HEK293 (cell line): ENCODE results near the gene RAI14.
A peak's percentile ranks its signal among the peaks of the same experiment; 100 is the strongest.

ENCODE experiments used
- BCL6B ChIP-seq: fragments of 450-650 bp; formaldehyde crosslinking; IDR thresholded peaks from 2 replicates; pipeline ENCODE4 v1.5.1; 2017; ENCODE audit warnings: missing biosample characterization, missing genetic modification characterization
- EGR2 ChIP-seq: fragments of 450-650 bp; formaldehyde crosslinking; IDR thresholded peaks from 2 replicates; pipeline ENCODE4 v1.5.1; 2016; ENCODE audit warnings: low read depth, missing biosample characterization, missing genetic modification characterization
- IKZF3 ChIP-seq: fragments of 450-650 bp; IDR thresholded peaks from 2 replicates; pipeline ENCODE4 v1.5.0; 2018; ENCODE audit warnings: missing biosample characterization, mild to moderate bottlenecking, missing genetic modification characterization, moderate library complexity
- KLF16 ChIP-seq: fragments of 450-650 bp; formaldehyde crosslinking; IDR thresholded peaks from 2 replicates; pipeline ENCODE4 v1.5.1; 2017; ENCODE audit warnings: missing biosample characterization, missing genetic modification characterization
- KLF17 ChIP-seq: fragments of 450-650 bp; formaldehyde crosslinking; IDR thresholded peaks from 2 replicates; pipeline ENCODE4 v1.5.1; 2016; ENCODE audit warnings: missing biosample characterization, missing genetic modification characterization
- PRDM6 ChIP-seq: fragments of 450-650 bp; formaldehyde crosslinking; IDR thresholded peaks from 2 replicates; pipeline ENCODE4 v1.5.1; 2017; ENCODE audit warnings: missing biosample characterization, missing genetic modification characterization
- SP3 ChIP-seq: fragments of 450-650 bp; formaldehyde crosslinking; IDR thresholded peaks from 2 replicates; pipeline ENCODE4 v1.5.1; 2016; ENCODE audit warnings: missing biosample characterization, missing genetic modification characterization
- ZBTB11 ChIP-seq: fragments of 450-650 bp; formaldehyde crosslinking; conservative IDR thresholded peaks from 2 replicates; pipeline ENCODE4 v1.5.1; 2016; ENCODE audit warnings: low read depth, missing biosample characterization, missing genetic modification characterization
- ZBTB49 ChIP-seq: fragments of 450-650 bp; formaldehyde crosslinking; IDR thresholded peaks from 2 replicates; pipeline ENCODE4 v1.5.1; 2016; ENCODE audit warnings: missing biosample characterization, missing genetic modification characterization, low read depth
- ZNF148 ChIP-seq: fragments of 450-650 bp; formaldehyde crosslinking; IDR thresholded peaks from 2 replicates; pipeline ENCODE4 v1.5.0; 2017; ENCODE audit warnings: missing biosample characterization, missing genetic modification characterization, borderline replicate concordance
- ZNF24 ChIP-seq: fragments of 450-650 bp; formaldehyde crosslinking; IDR thresholded peaks from 2 replicates; pipeline ENCODE4 v1.5.1; 2016; ENCODE audit warnings: missing biosample characterization, missing genetic modification characterization
- ZNF311 ChIP-seq: fragments of 450-650 bp; formaldehyde crosslinking; IDR thresholded peaks from 2 replicates; pipeline ENCODE4 v1.5.1; 2017; ENCODE audit warnings: missing biosample characterization, missing genetic modification characterization, borderline replicate concordance
- ZNF354C ChIP-seq: fragments of 450-650 bp; formaldehyde crosslinking; IDR thresholded peaks from 2 replicates; pipeline ENCODE4 v1.5.1; 2016; ENCODE audit warnings: missing biosample characterization, missing genetic modification characterization, low read depth, borderline replicate concordance
- ZNF394 ChIP-seq: fragments of 450-650 bp; formaldehyde crosslinking; IDR thresholded peaks from 2 replicates; pipeline ENCODE4 v1.5.1; 2016; ENCODE audit warnings: missing biosample characterization, missing genetic modification characterization, mild to moderate bottlenecking, moderate library complexity, borderline replicate concordance
- ZNF560 ChIP-seq: fragments of 450-650 bp; formaldehyde crosslinking; IDR thresholded peaks from 2 replicates; pipeline ENCODE4 v1.5.1; 2017; ENCODE audit warnings: missing biosample characterization, missing genetic modification characterization, borderline replicate concordance
- ZNF621 ChIP-seq: fragments of 450-650 bp; formaldehyde crosslinking; IDR thresholded peaks from 2 replicates; pipeline ENCODE4 v1.5.1; 2017; ENCODE audit warnings: missing biosample characterization, missing genetic modification characterization
- ZNF654 ChIP-seq: fragments of 450-650 bp; formaldehyde crosslinking; IDR thresholded peaks from 2 replicates; pipeline ENCODE4 v1.5.1; 2016; ENCODE audit warnings: low read depth, missing biosample characterization, missing genetic modification characterization
- ZNF664 ChIP-seq: fragments of 450-650 bp; formaldehyde crosslinking; IDR thresholded peaks from 2 replicates; pipeline ENCODE4 v1.5.1; 2016; ENCODE audit warnings: missing biosample characterization, missing genetic modification characterization
- ZNF747 ChIP-seq: fragments of 450-650 bp; formaldehyde crosslinking; IDR thresholded peaks from 2 replicates; pipeline ENCODE4 v1.5.1; 2016; ENCODE audit warnings: missing biosample characterization, missing genetic modification characterization
- ZNF776 ChIP-seq: fragments of 450-650 bp; formaldehyde crosslinking; IDR thresholded peaks from 2 replicates; pipeline ENCODE4 v1.5.0; 2017; ENCODE audit warnings: missing biosample characterization, missing genetic modification characterization, borderline replicate concordance
- ZSCAN4 ChIP-seq: fragments of 450-650 bp; formaldehyde crosslinking; IDR thresholded peaks from 2 replicates; pipeline ENCODE4 v1.5.1; 2017; ENCODE audit warnings: missing biosample characterization, missing genetic modification characterization
- ZSCAN5A ChIP-seq: fragments of 450-650 bp; formaldehyde crosslinking; IDR thresholded peaks from 2 replicates; pipeline ENCODE4 v1.5.1; 2016; ENCODE audit warnings: missing biosample characterization, missing genetic modification characterization

RAI14 gene

GRCh38 chr5:34838785-34839714, 182.9 kb downstream of the RAI14 start, which contains the start of gene TTC23L (continued):
- TF ChIP-seq BCL6B (tag by site-specific recombination) = no peak
- TF ChIP-seq ZNF654 (tag by site-specific recombination) = no peak
- no peak for TF ChIP-seq ZNF148 (tag by site-specific recombination)
- no peak for TF ChIP-seq ZBTB49 (tag by site-specific recombination)
- TF ChIP-seq KLF16 (tag by site-specific recombination) = peak; percentile 67; the same call in 1 of the 2 replicates
- no peak for TF ChIP-seq ZNF560 (tag by site-specific recombination)
- TF ChIP-seq ZNF747 (tag by site-specific recombination) = no peak
- peak; percentile 72 for TF ChIP-seq ZNF394 (tag by site-specific recombination)
- TF ChIP-seq ZNF776 (tag by site-specific recombination) = no peak
- TF ChIP-seq ZNF354C (tag by site-specific recombination) = no peak
- TF ChIP-seq ZSCAN5A (tag by site-specific recombination) = 0 out of 2 replicates have a peak, but pooled peaks have one; percentile 63
- peak; percentile 74 for TF ChIP-seq SP3 (tag by site-specific recombination)
- peak; percentile 31 for TF ChIP-seq ZNF24 (tag by site-specific recombination)
- TF ChIP-seq ZNF664 (tag by site-specific recombination) = no peak
- no peak for TF ChIP-seq IKZF3 (tag by site-specific recombination)
- no peak for TF ChIP-seq EGR2
- TF ChIP-seq PRDM6 (tag by site-specific recombination) = no peak
- TF ChIP-seq ZSCAN4 (tag by site-specific recombination) = peak; percentile 25; the same call in 1 of the 2 replicates
- TF ChIP-seq ZBTB11 (tag by site-specific recombination) = peak; percentile 99
- TF ChIP-seq ZNF311 (tag by site-specific recombination) = no peak
- TF ChIP-seq ZNF621 (tag by site-specific recombination) = no peak
- peak; percentile 51; the same call in 1 of the 2 replicates for TF ChIP-seq KLF17
